NCI-H345 treated with DMSO at 0.1 percent for 48 hours (cell line): ENCODE results near the gene ZNF215.
"Not testable (repeated sequence)": the region's sequence is repeated elsewhere in the genome, so short reads cannot be mapped to it uniquely, and the experiment has no call there.

Source experiments
- DNase-seq: peaks from one replicate; lab custom pipeline; 2025; ENCODE audit not compliant: unreplicated experiment; lab: John Stamatoyannopoulos, UW

ZNF215 gene

DNA sequence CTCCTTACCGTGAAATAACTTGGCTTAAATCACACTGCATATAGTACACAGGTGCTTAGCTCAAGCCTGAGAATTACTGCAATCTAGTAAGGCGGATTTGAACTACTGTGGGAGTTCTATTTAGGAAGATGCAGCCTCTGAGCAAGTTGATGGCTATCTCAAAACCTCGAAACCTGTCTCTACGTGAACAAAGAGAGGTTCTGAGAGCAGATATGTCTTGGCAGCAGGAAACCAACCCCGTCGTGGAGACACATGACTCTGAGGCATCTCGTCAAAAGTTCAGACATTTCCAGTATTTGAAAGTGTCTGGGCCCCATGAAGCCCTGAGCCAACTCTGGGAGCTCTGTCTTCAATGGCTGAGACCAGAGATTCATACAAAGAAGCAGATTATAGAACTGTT is 5.9 kb downstream of the ZNF215 start:
- DNase-seq, result no peak

DNA sequence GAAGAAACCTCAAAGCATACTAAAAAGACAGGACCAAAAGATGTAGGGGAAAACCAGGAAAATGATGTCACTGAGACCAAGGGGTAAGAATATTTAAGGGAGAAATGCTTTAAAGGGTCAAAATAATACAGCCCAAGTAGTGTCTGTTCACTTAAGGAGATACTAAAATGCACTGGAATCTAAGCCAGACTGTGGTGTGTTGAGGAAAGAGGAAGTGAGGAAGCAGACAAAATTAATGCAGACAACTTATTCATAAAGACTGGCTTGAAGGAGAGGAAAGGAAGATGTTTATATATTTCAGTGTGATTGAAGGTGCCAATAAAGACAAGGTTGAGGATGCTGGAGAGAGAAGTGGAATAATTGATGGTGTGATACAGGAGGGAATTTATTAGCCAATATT is 15.7 kb downstream of the ZNF215 start:
- DNase-seq, result no peak

DNA sequence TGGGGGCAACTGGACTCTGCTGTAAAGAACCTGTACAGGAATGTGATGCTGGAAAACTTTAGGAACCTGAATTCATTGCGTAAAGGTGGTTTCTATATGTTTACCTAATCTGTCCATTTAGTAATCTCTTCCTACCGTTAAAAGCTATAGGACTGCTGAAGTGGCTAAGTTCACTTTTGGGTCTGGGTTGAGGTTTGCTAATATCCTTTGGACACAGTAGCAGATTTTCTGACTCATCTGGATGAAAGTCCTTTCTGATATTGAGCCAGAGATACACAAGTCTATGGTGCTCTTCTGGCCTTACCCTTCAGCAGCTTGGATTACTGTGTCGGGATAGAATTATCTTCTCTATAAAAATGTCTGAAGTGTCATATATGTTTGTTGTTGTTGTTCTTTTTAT is 16.9 kb downstream of the ZNF215 start:
- no peak for DNase-seq

DNA sequence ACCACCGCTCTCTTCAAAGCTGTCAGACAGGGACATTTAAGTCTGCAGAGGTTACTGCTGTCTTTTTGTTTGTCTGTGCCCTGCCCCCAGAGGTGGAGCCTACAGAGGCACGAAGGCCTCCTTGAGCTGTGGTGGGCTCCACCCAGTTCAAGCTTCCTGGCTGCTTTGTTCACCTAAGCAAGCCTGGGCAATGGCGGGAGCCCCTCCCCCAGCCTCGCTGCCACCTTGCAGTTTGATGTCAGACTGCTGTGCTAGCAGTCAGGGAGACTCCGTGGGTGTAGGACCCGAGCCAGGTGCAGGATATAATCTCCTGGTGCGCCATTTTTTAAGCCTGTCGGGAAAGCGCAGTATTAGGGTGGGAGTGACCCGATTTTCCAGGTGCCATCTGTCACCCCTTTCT is 28.0 kb downstream of the ZNF215 start:
- DNase-seq, result not testable (repeated sequence)

DNA sequence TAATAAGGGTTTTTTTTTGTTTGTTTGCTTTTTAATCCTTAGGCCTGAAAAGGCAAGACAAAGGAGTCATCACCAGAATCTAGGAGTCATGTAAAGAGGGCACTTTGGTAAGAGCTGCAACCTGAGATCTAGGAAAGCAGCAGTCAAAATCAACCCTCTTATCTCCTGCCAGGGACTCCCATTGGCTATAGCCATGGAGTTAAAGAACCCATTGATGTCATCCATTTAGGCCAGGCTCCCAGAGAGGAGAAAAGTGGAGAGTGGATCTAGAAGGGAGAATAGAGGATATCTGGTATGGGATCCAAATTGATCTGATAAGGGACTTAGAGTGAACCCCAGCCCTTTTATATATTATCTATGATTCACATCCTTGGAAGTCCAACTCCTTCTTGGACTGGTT is 35.9 kb downstream of the ZNF215 start:
- DNase-seq, result no peak

DNA sequence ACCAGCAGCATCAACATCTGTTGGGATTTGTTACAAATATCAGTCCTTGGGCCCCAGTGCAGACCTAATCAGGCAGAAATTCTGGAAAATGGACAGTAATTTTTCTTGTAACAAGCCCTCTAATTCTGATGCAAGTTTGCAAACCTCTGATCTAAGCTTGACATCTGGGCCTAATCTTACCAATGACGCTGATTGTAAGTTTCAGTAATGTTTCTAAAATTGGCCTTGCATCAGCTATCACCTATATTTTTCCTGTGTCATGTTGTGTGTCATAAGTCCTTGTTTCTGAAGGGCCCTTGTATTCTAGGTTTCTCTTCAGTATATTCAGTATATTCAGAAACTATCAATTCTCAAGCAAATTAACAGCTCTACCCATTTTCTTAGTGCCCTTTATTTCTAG is 36.4 kb downstream of the ZNF215 start:
- no peak for DNase-seq

DNA sequence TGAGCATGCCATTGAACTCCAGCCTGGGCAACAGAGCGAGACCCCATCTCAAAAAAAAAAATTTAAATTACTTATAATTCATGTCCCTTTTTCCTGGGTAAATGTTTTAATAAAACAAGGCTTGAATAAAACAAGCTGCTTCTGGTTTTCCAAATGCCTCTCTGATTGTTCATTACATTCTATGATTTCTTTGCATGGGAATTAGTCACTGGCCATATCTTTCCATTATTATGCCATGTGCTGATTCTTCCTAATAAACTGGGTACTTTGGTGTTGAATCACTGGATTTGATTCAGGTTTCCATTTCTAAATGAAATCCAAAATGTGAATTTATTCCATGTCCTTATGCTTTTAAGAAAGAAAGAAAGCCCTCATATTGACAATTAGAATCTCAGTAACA is 42.6 kb downstream of the ZNF215 start:
- no peak for DNase-seq

DNA sequence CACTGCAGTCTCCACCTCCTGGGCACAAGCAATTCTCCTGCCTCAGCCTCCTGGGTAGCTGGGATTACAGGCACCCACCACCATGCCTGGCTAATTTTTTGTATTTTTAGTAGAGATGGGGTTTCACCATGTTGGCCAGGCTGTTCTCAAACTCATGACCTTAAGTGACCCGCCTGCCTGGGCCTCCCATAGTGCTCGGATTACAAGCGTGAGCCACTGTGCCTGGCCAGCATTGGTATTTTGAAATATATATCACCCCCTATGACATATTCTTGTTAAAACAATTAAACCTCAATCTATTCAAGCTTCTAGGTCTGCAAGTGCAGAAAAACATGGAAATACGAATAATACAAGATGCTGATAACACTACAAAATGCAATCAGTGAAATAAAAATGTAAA is 43.6 kb downstream of the ZNF215 start:
- DNase-seq, result not testable (repeated sequence)

DNA sequence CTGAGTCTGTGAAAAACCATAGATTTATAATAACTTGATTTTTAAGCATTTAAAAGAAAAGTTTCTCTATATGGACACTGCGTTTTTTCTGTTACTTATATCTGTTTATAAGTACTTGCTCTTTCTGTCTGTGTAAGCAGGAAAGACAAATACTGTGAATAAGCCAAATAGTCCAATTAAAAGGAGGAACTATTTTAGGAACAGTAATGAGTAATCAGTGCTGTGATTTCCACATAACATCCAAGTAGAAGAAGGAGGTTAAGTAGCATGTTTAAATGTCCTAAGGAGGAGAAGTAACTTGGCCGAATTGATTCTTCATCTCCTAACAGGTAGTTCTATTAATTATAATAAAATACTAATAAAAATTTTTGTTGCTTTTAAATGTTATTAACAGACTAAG is 53.1 kb downstream of the ZNF215 start:
- DNase-seq, result no peak

DNA sequence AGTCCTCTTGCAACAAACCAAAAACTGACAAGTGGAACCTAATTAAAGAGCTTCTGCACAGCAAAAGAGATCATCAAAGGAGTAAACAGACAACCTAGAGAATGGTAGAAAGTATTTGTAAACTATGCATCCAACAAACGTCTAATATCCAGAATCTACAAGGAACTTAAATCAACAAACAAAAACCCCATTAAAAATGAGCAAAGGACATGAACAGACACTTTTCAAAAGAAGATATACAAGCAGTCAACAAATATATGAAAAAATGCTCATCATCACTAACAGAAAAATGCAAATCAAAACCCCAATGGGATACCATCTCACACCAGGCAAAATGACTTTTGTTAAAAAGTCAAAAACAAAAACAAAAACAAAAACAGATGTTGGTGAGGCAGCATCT is 60.3 kb downstream of the ZNF215 start:
- no peak for DNase-seq

DNA sequence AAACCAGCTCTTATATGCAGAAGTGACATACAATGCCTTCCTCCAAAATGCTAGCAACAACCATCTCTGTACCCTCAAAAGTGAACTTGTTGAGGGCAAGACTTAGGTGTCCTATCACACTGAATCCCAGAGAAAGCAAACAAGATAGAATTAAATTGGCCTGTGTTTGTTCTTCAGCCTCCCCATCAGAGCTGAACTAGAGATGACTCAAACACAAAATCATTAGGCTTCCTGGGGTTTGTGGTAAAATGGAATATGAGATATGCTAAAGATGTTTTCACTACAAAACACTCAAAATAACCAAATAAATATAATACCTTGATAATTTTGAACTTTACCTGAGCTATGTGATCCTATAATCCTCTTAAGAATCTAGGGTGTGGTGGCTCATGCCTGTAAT is 62.3 kb downstream of the ZNF215 start:
- no peak for DNase-seq

DNA sequence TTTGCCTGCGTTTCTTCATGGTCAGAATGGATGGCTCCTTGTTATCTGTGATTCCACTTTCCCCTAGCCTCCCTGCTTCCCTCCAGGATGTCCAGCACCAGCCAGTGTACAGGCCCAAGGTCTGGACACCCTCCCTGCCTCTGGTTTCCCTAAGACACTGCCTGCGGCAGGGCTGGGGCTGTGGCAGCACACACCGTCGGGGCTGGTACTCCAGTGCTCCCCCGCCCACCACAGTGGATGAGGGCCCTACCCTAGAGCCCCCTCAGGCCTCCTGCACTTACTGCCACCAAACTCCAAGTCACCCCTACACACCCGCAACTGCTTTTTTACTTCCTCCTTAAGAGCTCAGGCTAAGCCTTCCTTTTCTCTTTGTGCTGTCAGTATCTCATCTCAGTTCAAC is 65.0 kb downstream of the ZNF215 start:
- no peak for DNase-seq

DNA sequence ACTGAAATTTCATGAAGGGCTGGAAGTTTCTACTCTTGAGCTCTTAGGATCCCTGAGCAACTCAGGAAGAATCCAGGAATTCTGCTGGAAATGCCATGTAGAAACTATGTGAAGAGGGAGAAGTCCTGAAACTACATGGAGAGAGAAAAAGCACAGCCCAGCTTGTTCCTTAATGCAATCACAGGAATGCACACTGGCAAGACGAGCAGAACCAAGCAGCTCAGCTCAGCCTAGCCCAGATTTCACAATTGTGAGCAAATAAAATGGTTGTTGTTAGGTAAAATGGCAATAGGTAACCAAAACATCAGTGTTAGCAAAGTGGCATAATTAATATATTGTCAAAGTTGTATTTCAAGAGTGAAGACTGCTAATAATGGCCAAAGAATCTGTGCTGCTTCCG is 65.8 kb downstream of the ZNF215 start:
- DNase-seq, result no peak

DNA sequence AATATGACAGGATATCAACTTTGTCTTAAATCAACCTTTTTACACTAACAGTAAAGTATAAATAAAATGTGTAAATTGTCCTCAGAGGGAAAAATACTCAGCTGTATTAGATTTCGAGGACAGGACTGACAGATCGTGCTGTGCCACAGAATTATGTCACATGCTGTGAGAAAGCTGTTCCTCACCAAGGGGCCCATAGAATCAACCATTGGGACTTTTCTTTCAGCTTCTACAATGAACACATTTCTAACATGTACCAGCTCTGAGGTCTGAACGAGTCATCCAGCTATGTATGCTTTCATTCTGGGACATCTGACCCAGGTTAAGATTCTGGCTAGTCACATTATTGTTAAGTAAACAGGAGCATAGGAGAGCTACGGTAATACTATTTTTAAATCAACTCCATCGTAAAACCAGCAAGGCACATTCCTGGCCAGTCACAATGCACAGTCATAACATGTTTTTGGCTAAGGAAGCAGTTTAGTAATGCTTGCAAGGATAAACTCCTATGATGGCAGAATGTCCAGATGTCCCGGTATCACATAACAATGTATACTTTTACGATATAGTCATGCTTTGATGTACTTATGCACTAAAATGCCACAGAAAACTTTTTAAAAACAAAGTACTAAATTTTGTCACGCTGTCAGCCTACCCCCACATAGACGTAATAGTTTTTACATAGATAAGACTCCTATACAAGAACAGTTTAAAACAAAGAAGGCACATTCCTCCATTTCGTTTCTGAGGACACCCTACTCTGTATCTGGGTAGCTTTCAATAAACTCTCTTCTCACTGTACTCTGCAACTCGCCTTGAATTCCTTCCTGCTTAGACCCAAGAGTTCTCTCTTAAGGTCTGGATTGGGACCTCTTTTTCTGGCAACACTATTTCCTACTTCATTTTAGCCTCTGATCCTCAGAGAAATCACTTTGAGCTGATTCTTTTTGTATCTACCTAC is 66.5 kb downstream of the ZNF215 start:
- no peak for DNase-seq

DNA sequence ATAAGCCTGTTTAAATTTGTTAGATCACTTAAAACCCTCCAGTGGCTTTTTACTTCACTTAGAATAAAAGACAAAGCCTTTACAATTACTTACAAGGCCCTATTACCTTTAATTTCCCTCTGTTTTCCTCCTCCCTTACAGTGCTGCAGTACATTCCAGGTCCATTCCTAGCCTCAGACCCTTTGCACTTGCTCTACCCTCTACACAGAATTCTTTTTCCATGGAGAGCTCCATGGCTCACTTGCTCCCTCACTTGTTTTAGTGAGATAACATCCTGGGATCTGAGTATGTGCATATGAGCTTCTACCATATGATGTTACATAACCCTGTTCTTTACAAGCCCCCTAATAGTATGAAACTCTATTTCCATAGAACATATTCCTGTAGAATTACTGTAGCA is 69.5 kb downstream of the ZNF215 start:
- no peak for DNase-seq

DNA sequence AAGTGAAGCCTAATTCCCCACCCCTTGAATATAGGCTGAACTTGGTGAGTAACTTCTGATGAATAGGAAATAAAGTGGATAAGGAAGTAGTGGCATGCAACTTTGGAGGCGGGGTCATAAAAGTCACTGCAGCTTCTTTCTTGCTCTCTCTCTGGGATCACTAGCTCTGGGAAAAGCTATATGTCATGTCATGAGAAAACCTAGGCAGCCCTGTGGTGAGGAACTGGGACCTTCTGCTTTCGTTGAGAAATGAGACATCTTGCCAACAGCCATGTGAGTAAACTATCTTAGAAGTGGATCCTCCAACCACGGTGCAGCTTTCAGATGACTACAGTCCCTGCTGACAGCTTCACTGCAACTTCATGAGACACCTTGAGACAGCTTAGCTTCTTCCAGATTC is 78.3 kb downstream of the ZNF215 start:
- DNase-seq, result no peak
